GM21717 (cell line): Measurements from ENCODE around the gene TMTC2.
"Not testable (repeated sequence)": the region's sequence is repeated elsewhere in the genome, so short reads cannot be mapped to it uniquely, and the experiment has no call there.

Source experiments
- ATAC-seq: cut with Tn5 transposase; IDR thresholded peaks from one replicate; pipeline ENCODE4 v1.9.1; 2021; ENCODE audit warnings: mild to moderate bottlenecking, moderate library complexity; ENCODE audit not compliant: unreplicated experiment

The TMTC2 gene

GRCh38 chr12:82781309-82781997, 94.7 kb downstream of the TMTC2 start:
- ATAC-seq, result no peak

- ATAC-seq, result no peak
Measured at GRCh38 chr12:82783435-82783834, 96.7 kb downstream of the TMTC2 start.

- ATAC-seq, result no peak
Measured at GRCh38 chr12:82787016-82787415, 100.3 kb downstream of the TMTC2 start.

GRCh38 chr12:82788594-82788993, 101.9 kb downstream of the TMTC2 start:
- no peak for ATAC-seq

- ATAC-seq, result no peak
Measured at GRCh38 chr12:82789674-82790073, 103.0 kb downstream of the TMTC2 start.

- ATAC-seq, result no peak
Measured at GRCh38 chr12:82793751-82794281, 107.1 kb downstream of the TMTC2 start.

- no peak for ATAC-seq
Measured at GRCh38 chr12:82797480-82797879, 110.8 kb downstream of the TMTC2 start.

GRCh38 chr12:82800185-82800584, 113.5 kb downstream of the TMTC2 start:
- no peak for ATAC-seq

GRCh38 chr12:82801951-82802610, 115.4 kb downstream of the TMTC2 start:
- no peak for ATAC-seq

GRCh38 chr12:82803201-82803600, 116.5 kb downstream of the TMTC2 start:
- ATAC-seq, result no peak

GRCh38 chr12:82804601-82805000, 117.9 kb downstream of the TMTC2 start:
- no peak for ATAC-seq

GRCh38 chr12:82805004-82805403, 118.3 kb downstream of the TMTC2 start:
- not testable (repeated sequence) for ATAC-seq

GRCh38 chr12:82805812-82806497, 119.2 kb downstream of the TMTC2 start:
- no peak for ATAC-seq

GRCh38 chr12:82807132-82807737, 120.5 kb downstream of the TMTC2 start:
- no peak for ATAC-seq

- ATAC-seq, result no peak
Measured at GRCh38 chr12:82810568-82810967, 123.9 kb downstream of the TMTC2 start.

- no peak for ATAC-seq
Measured at GRCh38 chr12:82817368-82817767, 130.7 kb downstream of the TMTC2 start.

- ATAC-seq, result no peak
Measured at GRCh38 chr12:82818271-82819035, 131.7 kb downstream of the TMTC2 start.

- no peak for ATAC-seq
Measured at GRCh38 chr12:82826505-82826904, 139.8 kb downstream of the TMTC2 start.

- no peak for ATAC-seq
Measured at GRCh38 chr12:82832096-82832495, 145.4 kb downstream of the TMTC2 start.

- ATAC-seq, result no peak
Measured at GRCh38 chr12:82832981-82833380, 146.3 kb downstream of the TMTC2 start.

- ATAC-seq, result no peak
Measured at GRCh38 chr12:82833481-82833880, 146.8 kb downstream of the TMTC2 start.
